Right renal cortex interstitium (tissue), 3 donors: ENCODE measurements around the gene SIGLEC7. TPM values are rescaled to one million over a fixed set of nuclear protein-coding genes. Genes with fewer than 3 reads are reported as not detected.

Source experiments
- DNase-seq, 3 donors: peaks; one replicate each; pipeline ENCODE4 v3.0.0-alpha.2; 2013; ENCODE audit warnings: low read depth in 3 of 3, low spot score in 2 of 3
- polyA plus RNA-seq, 3 donors: library from polyadenylated mRNA; unstranded; fragments of 120-200 nt; gene quantifications; one replicate each; pipeline ENCODE4 v1.2.1, GENCODE V29; 2013; ENCODE audit not compliant: insufficient read length in 3 of 3

Gene SIGLEC7
- polyA plus RNA-seq, 3 donors = 0.36 to 0.74 (median 0.42) TPM

GRCh38 chr19:51198641-51199040 lies 56.5 kb downstream of the SIGLEC7 start:
- DNase-seq = no peak

GRCh38 chr19:51200071-51200666 lies 58.1 kb downstream of the SIGLEC7 start:
- peak in 1 of 3 donors; percentile 33 for DNase-seq

- no peak for DNase-seq
Observed at GRCh38 chr19:51201712-51202111, 59.6 kb downstream of the SIGLEC7 start.

Other genes with a start within 250 kb of the SIGLEC7 start
- not detected for gene KLK4, start 230.9 kb upstream of the SIGLEC7 start, polyA plus RNA-seq
- 1 to 10 TPM; 1.6 to 2.7 (median 2.0) TPM for gene KLK5, start 189.3 kb upstream of the SIGLEC7 start, polyA plus RNA-seq
- gene KLK6, start 172.7 kb upstream of the SIGLEC7 start, polyA plus RNA-seq = 10 to 100 TPM; 34.4 to 49.0 (median 41.2) TPM
- gene KLK7, start 158.4 kb upstream of the SIGLEC7 start, polyA plus RNA-seq = 1 to 10 TPM; 4.0 to 9.4 (median 5.5) TPM
- gene KLK8, start 140.7 kb upstream of the SIGLEC7 start, polyA plus RNA-seq = 1 to 10 TPM; 1.2 to 1.9 (median 1.4) TPM
- gene KLK10, start 122.6 kb upstream of the SIGLEC7 start, polyA plus RNA-seq = under 1 TPM; 0.15 to 0.19 (median 0.18) TPM
- gene KLK11, start 115.7 kb upstream of the SIGLEC7 start, polyA plus RNA-seq = under 1 TPM; 0.16 to 0.24 (median 0.22) TPM
- not detected for gene KLK12, start 107.3 kb upstream of the SIGLEC7 start, polyA plus RNA-seq
- under 1 TPM; 0.33 to 0.72 (median 0.62) TPM for gene KLK13, start 77.2 kb upstream of the SIGLEC7 start, polyA plus RNA-seq
- under 1 TPM; 0.14 to 0.17 (median 0.15) TPM for gene KLK14, start 59.4 kb upstream of the SIGLEC7 start, polyA plus RNA-seq
- 1 to 10 TPM; 2.2 to 2.8 (median 2.4) TPM for gene CTU1, start 33.9 kb upstream of the SIGLEC7 start, polyA plus RNA-seq
- gene SIGLEC9, start 17.4 kb upstream of the SIGLEC7 start, polyA plus RNA-seq = 1 to 10 TPM; 1.3 to 1.6 (median 1.3) TPM
- 1 to 10 TPM; 1.2 to 1.6 (median 1.5) TPM for gene CD33, start 82.8 kb downstream of the SIGLEC7 start, polyA plus RNA-seq
- gene SIGLECL1, start 108.8 kb downstream of the SIGLEC7 start, polyA plus RNA-seq = not detected
- 1 to 10 TPM; 2.7 to 3.7 (median 3.2) TPM for gene IGLON5, start 169.3 kb downstream of the SIGLEC7 start, polyA plus RNA-seq
- gene VSIG10L, start 199.8 kb downstream of the SIGLEC7 start, polyA plus RNA-seq = 1 to 10 TPM; 3.5 to 4.4 (median 3.8) TPM
- gene ETFB, start 224.1 kb downstream of the SIGLEC7 start, polyA plus RNA-seq = 100 to 1,000 TPM; 123 to 149 (median 132) TPM
- gene CLDND2, start 226.7 kb downstream of the SIGLEC7 start, polyA plus RNA-seq = 1 to 10 TPM in 1 of 3 donors, under 1 TPM in 2; 0.79 to 1.4 (median 0.80) TPM
- 1 to 10 TPM; 1.2 to 2.0 (median 1.3) TPM for gene NKG7, start 230.4 kb downstream of the SIGLEC7 start, polyA plus RNA-seq
- gene LIM2, start 245.7 kb downstream of the SIGLEC7 start, polyA plus RNA-seq = under 1 TPM; 0.18 to 0.40 (median 0.24) TPM
- gene C19orf84, start 248.3 kb downstream of the SIGLEC7 start, polyA plus RNA-seq = under 1 TPM; 0.10 to 0.28 (median 0.20) TPM